ENCODE results near the gene CBFA2T3. TPM values are rescaled to one million over a fixed set of nuclear protein-coding genes. Genes with fewer than 3 reads are reported as not detected.

The CBFA2T3 gene
- total RNA-seq, 4 donors from 2014 or later, result 3.5 to 35.5 (median 6.8) TPM

GRCh38 chr16:88967830-88968588, 9.0 kb downstream of the CBFA2T3 start:
- no peaks in the 10 kb centered on the region for H3K9me3 ChIP-seq
- no peaks in the 10 kb centered on the region for H3K27me3 ChIP-seq
- H3K27ac ChIP-seq, result peak overlapping the region in 2 of 4 donors; percentile 13 to 89
- peaks cover 0 to 66% (median 9%) of the 10 kb centered on the region in 4 donors for H3K4me1 ChIP-seq
- H3K36me3 ChIP-seq, result no peaks in the 10 kb centered on the region
- DNase-seq, result peak in 2 of 3 donors; percentile 89 to 92
- H3K4me3 ChIP-seq, result peak overlapping the region in 2 of 4 donors; percentile 18 to 31
- TF ChIP-seq POLR2A (IDR thresholded peaks at IDR 0.05) (no peak), CTCF (IDR thresholded peaks at IDR 0.05) (no peak)

- Histone ChIP-seq H3K27ac (peak overlapping the region in 2 of 4 donors; percentile 13 to 89), H3K9me3 (no peaks in the 10 kb centered on the region), H3K4me3 (peak overlapping the region in 1 of 4 donors; percentile 31), H3K27me3 (no peaks in the 10 kb centered on the region), H3K4me1 (peaks cover 0 to 58% (median 8%) of the 10 kb centered on the region in 4 donors), H3K36me3 (no peaks in the 10 kb centered on the region)
- TF ChIP-seq POLR2A (IDR thresholded peaks at IDR 0.05) (no peak), CTCF (IDR thresholded peaks at IDR 0.05) (no peak)
- DNase-seq, result peak in 1 of 3 donors; percentile 54
Measured at GRCh38 chr16:88966986-88967829, 9.8 kb downstream of the CBFA2T3 start.

- Histone ChIP-seq H3K27ac (peak overlapping the region in 1 of 4 donors; percentile 89), H3K4me3 (no peak overlapping the region), H3K27me3 (no peaks in the 10 kb centered on the region), H3K9me3 (no peaks in the 10 kb centered on the region), H3K4me1 (peaks cover 0 to 48% (median 4%) of the 10 kb centered on the region in 4 donors), H3K36me3 (no peaks in the 10 kb centered on the region)
- DNase-seq, result no peak
- no peak for TF ChIP-seq CTCF (IDR thresholded peaks at IDR 0.05)
- TF ChIP-seq POLR2A (IDR thresholded peaks at IDR 0.05), result no peak
Measured at GRCh38 chr16:88965826-88966480, 11.1 kb downstream of the CBFA2T3 start.

- DNase-seq, result no peak
- Histone ChIP-seq H3K27ac (peak overlapping the region in 1 of 4 donors; percentile 89), H3K9me3 (no peaks in the 10 kb centered on the region), H3K27me3 (no peaks in the 10 kb centered on the region), H3K4me1 (peaks cover 0 to 45% (median 4%) of the 10 kb centered on the region in 4 donors), H3K4me3 (no peak overlapping the region), H3K36me3 (no peaks in the 10 kb centered on the region)
- TF ChIP-seq CTCF (IDR thresholded peaks at IDR 0.05), result no peak
- TF ChIP-seq POLR2A (IDR thresholded peaks at IDR 0.05), result no peak
Measured at GRCh38 chr16:88965411-88965810, 11.6 kb downstream of the CBFA2T3 start.

- Histone ChIP-seq H3K27ac (no peak overlapping the region), H3K27me3 (no peaks in the 10 kb centered on the region), H3K4me3 (no peak overlapping the region), H3K9me3 (no peaks in the 10 kb centered on the region), H3K4me1 (peaks cover 0 to 38% (median 4%) of the 10 kb centered on the region in 4 donors), H3K36me3 (no peaks in the 10 kb centered on the region)
- no peak for DNase-seq
- TF ChIP-seq POLR2A (IDR thresholded peaks at IDR 0.05) (no peak), CTCF (IDR thresholded peaks at IDR 0.05) (no peak)
Measured at GRCh38 chr16:88964636-88965035, 12.4 kb downstream of the CBFA2T3 start.
